T-helper 1 cell (primary cell): ENCODE measurements around the gene KIF26B.
A peak's percentile ranks its signal among the peaks of the same experiment; 100 is the strongest.
"Not testable (repeated sequence)": the region's sequence is repeated elsewhere in the genome, so short reads cannot be mapped to it uniquely, and the experiment has no call there.

Experiments used
- DNase-seq, 5 donors: peaks; one replicate each; pipeline ENCODE4 v3.0.0-alpha.2; 2012 to 2020
- total RNA-seq, 4 donors: gene quantifications; one replicate each; lab custom pipeline; 2026; lab: John Stamatoyannopoulos, UW

Gene KIF26B
- 0 reads per million in 4 donors for total RNA-seq

- DNase-seq, result peak in 1 of 5 donors; percentile 18
Measured at GRCh38 chr1:245154429-245155271, at the start of gene KIF26B. Gene KIF26B (plus strand): TSS chr1:245154985. CDS start chr1:245155425, 440 bp downstream.

GRCh38 chr1:245105042-245105441, 49.7 kb upstream of the KIF26B start:
- no peak for DNase-seq

GRCh38 chr1:245105815-245106410, 48.9 kb upstream of the KIF26B start:
- DNase-seq, result no peak

- no peak for DNase-seq
Measured at GRCh38 chr1:245107776-245108114, 47.0 kb upstream of the KIF26B start.

GRCh38 chr1:245108246-245108645, 46.5 kb upstream of the KIF26B start:
- no peak for DNase-seq

GRCh38 chr1:245108909-245109308, 45.9 kb upstream of the KIF26B start:
- no peak for DNase-seq

GRCh38 chr1:245110406-245110805, 44.4 kb upstream of the KIF26B start:
- DNase-seq, result no peak

GRCh38 chr1:245111073-245111472, 43.7 kb upstream of the KIF26B start:
- no peak for DNase-seq

- no peak for DNase-seq
Measured at GRCh38 chr1:245113649-245114048, 41.1 kb upstream of the KIF26B start.

- DNase-seq, result no peak
Measured at GRCh38 chr1:245116131-245116530, 38.7 kb upstream of the KIF26B start.

GRCh38 chr1:245116751-245117150, 38.0 kb upstream of the KIF26B start:
- DNase-seq, result no peak

- no peak for DNase-seq
Measured at GRCh38 chr1:245118066-245118465, 36.7 kb upstream of the KIF26B start.

GRCh38 chr1:245118806-245119205, 36.0 kb upstream of the KIF26B start:
- no peak for DNase-seq

GRCh38 chr1:245121523-245121922, 33.3 kb upstream of the KIF26B start:
- no peak for DNase-seq

- no peak for DNase-seq
Measured at GRCh38 chr1:245124241-245124640, 30.5 kb upstream of the KIF26B start.

- no peak for DNase-seq
Measured at GRCh38 chr1:245124644-245125043, 30.1 kb upstream of the KIF26B start.

- DNase-seq, result no peak
Measured at GRCh38 chr1:245126530-245126929, 28.3 kb upstream of the KIF26B start.

- no peak for DNase-seq
Measured at GRCh38 chr1:245128381-245129101, 26.2 kb upstream of the KIF26B start.

GRCh38 chr1:245129319-245130240, 25.2 kb upstream of the KIF26B start:
- no peak for DNase-seq

GRCh38 chr1:245130281-245131025, 24.3 kb upstream of the KIF26B start:
- DNase-seq, result not testable (repeated sequence)

GRCh38 chr1:245131026-245131393, 23.8 kb upstream of the KIF26B start:
- DNase-seq, result no peak

GRCh38 chr1:245132771-245133170, 22.0 kb upstream of the KIF26B start:
- no peak for DNase-seq
